Naive thymus-derived CD4-positive, alpha-beta T cell (primary cell): ENCODE data around the gene KLF7. TPM values are rescaled to one million over a fixed set of nuclear protein-coding genes. Genes with fewer than 3 reads are reported as not detected.
A peak's percentile ranks its signal among the peaks of the same experiment; 100 is the strongest.

Source experiments
- ATAC-seq: fragments of 150-1000 bp; cut with Tn5 transposase; 2 replicates; pipeline ENCODE4 v1.10.0; 2021; ENCODE audit warnings: mild to moderate bottlenecking, moderate library complexity
- CTCF ChIA-PET: fragments of 350-600 bp; sonication (Branson Sonifier 250); formaldehyde crosslinking; loops from one replicate; lab custom pipeline; 2021; ENCODE audit warnings: antibody characterized with exemption; lab: Charles Lee
- POLR2A ChIA-PET: fragments of 350-600 bp; sonication (Branson Sonifier 250); formaldehyde crosslinking; loops from one replicate; lab custom pipeline; 2021; ENCODE audit warnings: antibody characterized with exemption, inconsistent platforms; lab: Charles Lee
- DNase-seq, 9 donors: peaks; one replicate each; pipeline versions ENCODE4 v3.0.0 to v3.0.0-alpha.2; 2020 to 2022; ENCODE audit warnings: mixed read lengths in 1 of 9
- H3K27ac ChIP-seq: one replicate; pipeline ENCODE4 v1.7.0; 2013; ENCODE audit warnings: mild to moderate bottlenecking, low read depth, low read length, moderate library complexity
- H3K27me3 ChIP-seq, 2 donors: one replicate each; pipeline ENCODE4 v1.7.0; 2013; ENCODE audit warnings: low read length in 2 of 2, mild to moderate bottlenecking in 2 of 2, moderate library complexity in 2 of 2; ENCODE audit not compliant: control insufficient read depth in 2 of 2, insufficient read depth in 2 of 2
- H3K36me3 ChIP-seq, 3 experiments: 1 replicate in 2 of 3; 2 replicates in 1 of 3; pipeline ENCODE4 v1.7.0; 2013; ENCODE audit warnings: low read length in 3 of 3, mild to moderate bottlenecking in 3 of 3, moderate library complexity in 1 of 3; ENCODE audit not compliant: insufficient read depth in 3 of 3, control insufficient read depth in 2 of 3
- H3K4me1 ChIP-seq, 2 donors: one replicate each; pipeline ENCODE4 v1.7.0; 2013; ENCODE audit warnings: low read length in 2 of 2, mild to moderate bottlenecking in 2 of 2, moderate library complexity in 1 of 2; ENCODE audit not compliant: control insufficient read depth in 2 of 2, insufficient read depth in 2 of 2
- H3K4me3 ChIP-seq: 2 replicates; pipeline ENCODE4 v1.7.0; 2013; ENCODE audit warnings: mild to moderate bottlenecking, low read length
- H3K9me3 ChIP-seq, 3 experiments: 1 replicate in 2 of 3; 2 replicates in 1 of 3; pipeline ENCODE4 v1.7.0; 2013; ENCODE audit warnings: low read length in 3 of 3; ENCODE audit not compliant: control insufficient read depth in 2 of 3
- H3K27ac Mint-ChIP-seq, 9 donors: one replicate each; pipeline ENCODE4 v1.8.0; 2020 to 2022; ENCODE audit warnings: mixed read lengths in 9 of 9, mild to moderate bottlenecking in 8 of 9, moderate library complexity in 5 of 9, inconsistent platforms in 2 of 9
- H3K27me3 Mint-ChIP-seq, 5 donors: one replicate each; pipeline ENCODE4 v1.8.0; 2021 to 2022; ENCODE audit warnings: mixed read lengths in 5 of 5, mild to moderate bottlenecking in 1 of 5
- H3K36me3 Mint-ChIP-seq, 5 donors: one replicate each; pipeline ENCODE4 v1.8.0; 2020 to 2022; ENCODE audit warnings: mixed read lengths in 5 of 5, mild to moderate bottlenecking in 3 of 5, inconsistent platforms in 1 of 5
- H3K4me1 Mint-ChIP-seq, 7 donors: one replicate each; pipeline ENCODE4 v1.8.0; 2020 to 2022; ENCODE audit warnings: mixed read lengths in 7 of 7, mild to moderate bottlenecking in 3 of 7, inconsistent platforms in 1 of 7
- H3K4me3 Mint-ChIP-seq, 10 donors: one replicate each; pipeline ENCODE4 v1.8.0; 2020 to 2022; ENCODE audit warnings: mild to moderate bottlenecking in 10 of 10, mixed read lengths in 10 of 10, moderate library complexity in 6 of 10, inconsistent platforms in 2 of 10
- H3K9me3 Mint-ChIP-seq, 11 donors: one replicate each; pipeline ENCODE4 v1.8.0; 2020 to 2022; ENCODE audit warnings: mixed read lengths in 11 of 11, mild to moderate bottlenecking in 4 of 11, inconsistent platforms in 1 of 11, moderate library complexity in 1 of 11
- intact Hi-C, 2 donors: fragments of 100-400 bp; cut with micrococcal nuclease; formaldehyde crosslinking; loops; one replicate each; pipeline ENCODE4 v1.15.1; 2023
- polyA plus RNA-seq, 2 donors: library from polyadenylated mRNA; unstranded; fragments of 300-500 nt; fragmentation: Illumina TruSeq; gene quantifications; one replicate each; pipeline ENCODE4 v1.2.3, GENCODE V29; 2021
- total RNA-seq, 6 experiments: library from RNA in 5 of 6; stranded (reverse) in 5 of 6; gene quantifications; 1 replicate in 5 of 6; 2 replicates in 1 of 6; pipeline ENCODE4 v1.2.3 and lab custom pipeline; 2021 to 2026

Gene KLF7
- total and polyA plus RNA-seq, 7 experiments from 2014 or later: 18.7 to 93.3 (median 71.7) TPM

DNA sequence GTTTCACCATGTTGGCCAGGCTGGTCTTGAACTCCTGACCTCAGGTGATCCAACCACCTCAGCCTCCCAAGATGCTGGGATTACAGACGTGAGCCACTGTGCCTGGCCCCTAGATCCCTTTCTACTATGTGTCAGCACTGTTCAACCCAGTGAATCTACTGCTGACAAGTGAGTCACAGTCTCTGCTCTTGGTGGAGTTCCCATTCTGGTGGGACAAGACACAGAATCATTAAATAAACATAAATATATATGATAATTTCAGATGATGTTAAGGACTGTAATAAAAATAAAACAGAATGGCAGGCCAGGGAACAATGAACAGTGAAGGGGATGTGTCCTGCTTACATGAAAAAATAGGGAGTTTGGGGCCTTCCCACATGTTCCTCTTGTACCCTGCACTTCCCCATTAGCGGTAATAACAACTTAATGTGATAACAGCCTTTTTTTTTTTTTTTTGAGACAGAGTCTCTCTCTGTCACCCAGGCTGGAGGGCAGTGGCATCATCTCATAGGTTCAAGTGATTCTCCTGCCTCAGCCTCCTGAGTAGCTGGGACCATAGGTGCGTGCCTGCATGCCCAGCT is 114.3 kb downstream of the KLF7 start:
- Histone ChIP-seq H3K9me3 (no peaks in the 10 kb centered on the region), H3K27me3 (no peaks in the 10 kb centered on the region), H3K4me3 (no peak overlapping the region), H3K4me1 (peaks cover 0 to 2% of the 10 kb centered on the region in 2 donors), H3K36me3 (no peaks in the 10 kb centered on the region), H3K27ac (no peak overlapping the region)
- Mint-ChIP-seq H3K4me1 (peaks cover 7 to 11% (median 9%) of the 10 kb centered on the region in 7 donors), H3K27ac (no peak overlapping the region), H3K36me3 (peaks cover 0 to 3% (median 0%) of the 10 kb centered on the region in 5 donors), H3K9me3 (peaks cover 0 to 7% (median 0%) of the 10 kb centered on the region in 11 donors), H3K27me3 (peaks cover 0 to 17% (median 0%) of the 10 kb centered on the region in 5 donors), H3K4me3 (no peak overlapping the region)
- DNase-seq (no peak), ATAC-seq (peak; percentile 66)
- ChIA-PET CTCF (no interaction called here), POLR2A (interaction anchor here (0.9 to 1.5 kb wide), 2 partner anchors 11 to 115 kb away, joined by 3 to 6 read pairs; partner anchors contain the start of gene KLF7)
- intact Hi-C loops: no loop called here

DNA sequence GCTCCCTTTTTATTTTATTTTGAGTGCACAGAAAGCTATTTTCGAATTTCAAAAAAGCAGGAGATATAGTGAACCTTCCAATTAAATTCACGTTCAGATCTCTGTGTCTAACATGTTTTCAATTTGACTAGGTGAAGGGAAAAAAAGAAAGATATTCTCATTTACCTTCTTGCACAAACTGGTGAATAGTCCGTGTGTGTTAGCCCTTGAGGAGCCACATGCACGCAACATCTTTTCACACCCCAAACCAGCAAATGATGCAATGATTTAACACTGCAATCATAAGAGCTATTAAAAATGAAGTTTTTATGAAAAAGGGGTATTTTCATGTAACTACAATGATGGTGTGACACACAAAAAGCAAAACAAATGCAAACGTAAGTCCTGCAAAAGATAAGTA is 116.6 kb downstream of the KLF7 start:
- Mint-ChIP-seq H3K27me3 (peaks cover 0 to 16% (median 0%) of the 10 kb centered on the region in 5 donors), H3K4me3 (no peak overlapping the region), H3K4me1 (peaks cover 12 to 14% (median 13%) of the 10 kb centered on the region in 7 donors), H3K27ac (no peak overlapping the region), H3K36me3 (peaks cover 0 to 3% (median 0%) of the 10 kb centered on the region in 5 donors), H3K9me3 (peaks cover 0 to 7% (median 0%) of the 10 kb centered on the region in 11 donors)
- Histone ChIP-seq H3K27me3 (no peaks in the 10 kb centered on the region), H3K36me3 (no peaks in the 10 kb centered on the region), H3K27ac (no peak overlapping the region), H3K4me3 (no peak overlapping the region), H3K4me1 (peaks cover 0 to 4% of the 10 kb centered on the region in 2 donors), H3K9me3 (no peaks in the 10 kb centered on the region)
- ATAC-seq (no peak), DNase-seq (no peak)
- intact Hi-C loops: loop anchor here (5.0 to 10.0 kb wide), 5 partner anchors 198 to 996 kb away; partner anchors contain the start of gene CCNYL1 (in 1 of the 2)
- ChIA-PET POLR2A (interaction anchor here (1.0 to 4.8 kb wide), 3 partner anchors 25 to 423 kb away, joined by 3 to 47 read pairs (median 4); partner anchors contain the start of gene KLF7), CTCF (interaction anchor here (0.7 to 2.6 kb wide), 3 partner anchors 117 to 424 kb away, joined by 3 to 9 read pairs (median 5); partner anchors contain the start of gene KLF7)

DNA sequence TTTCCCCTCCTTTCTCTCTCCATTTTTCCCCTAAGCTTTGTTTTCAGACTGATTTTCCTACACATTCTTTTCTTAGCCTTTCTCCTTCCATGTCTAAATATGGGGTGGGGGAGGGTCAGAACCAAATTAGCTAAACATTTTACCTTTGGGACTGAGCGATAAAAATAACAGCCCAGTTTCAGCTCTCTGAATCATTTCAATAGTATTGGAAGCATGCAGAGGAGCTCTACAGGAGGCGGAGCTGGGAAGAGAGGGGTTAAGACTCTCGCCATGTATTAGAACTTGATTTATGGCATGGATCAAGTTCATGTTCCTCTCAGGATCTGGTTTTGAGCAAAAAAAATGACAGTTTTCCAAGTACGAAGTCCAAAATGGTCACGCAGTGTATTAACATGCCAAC is 117.3 kb downstream of the KLF7 start:
- H3K27ac Mint-ChIP-seq: peak overlapping the region in 1 of 9 donors; percentile 16
- no peak for DNase-seq
- ATAC-seq: no peak
- POLR2A ChIA-PET: interaction anchor here (0.8 to 4.8 kb wide), 5 partner anchors 26 to 424 kb away, joined by 3 to 47 read pairs (median 4); partner anchors contain the start of gene KLF7
- peaks cover 0 to 3% (median 0%) of the 10 kb centered on the region in 5 donors for H3K36me3 Mint-ChIP-seq
- intact Hi-C loops: loop anchor here (5.0 to 10.0 kb wide), 5 partner anchors 199 to 996 kb away; partner anchors contain the start of gene CCNYL1 (in 1 of the 2)
- Histone ChIP-seq H3K36me3 (no peaks in the 10 kb centered on the region), H3K4me1 (peaks cover 0 to 4% of the 10 kb centered on the region in 2 donors), H3K4me3 (no peak overlapping the region), H3K27ac (no peak overlapping the region), H3K9me3 (no peaks in the 10 kb centered on the region), H3K27me3 (no peaks in the 10 kb centered on the region)
- H3K27me3 Mint-ChIP-seq: peaks cover 0 to 16% (median 0%) of the 10 kb centered on the region in 5 donors
- no peak overlapping the region for H3K4me3 Mint-ChIP-seq
- peaks cover 12 to 14% (median 13%) of the 10 kb centered on the region in 7 donors for H3K4me1 Mint-ChIP-seq
- peaks cover 0 to 7% (median 0%) of the 10 kb centered on the region in 11 donors for H3K9me3 Mint-ChIP-seq
- CTCF ChIA-PET: interaction anchor here (0.7 to 2.6 kb wide), 5 partner anchors 117 to 425 kb away, joined by 3 to 9 read pairs (median 4); partner anchors contain the start of gene KLF7

DNA sequence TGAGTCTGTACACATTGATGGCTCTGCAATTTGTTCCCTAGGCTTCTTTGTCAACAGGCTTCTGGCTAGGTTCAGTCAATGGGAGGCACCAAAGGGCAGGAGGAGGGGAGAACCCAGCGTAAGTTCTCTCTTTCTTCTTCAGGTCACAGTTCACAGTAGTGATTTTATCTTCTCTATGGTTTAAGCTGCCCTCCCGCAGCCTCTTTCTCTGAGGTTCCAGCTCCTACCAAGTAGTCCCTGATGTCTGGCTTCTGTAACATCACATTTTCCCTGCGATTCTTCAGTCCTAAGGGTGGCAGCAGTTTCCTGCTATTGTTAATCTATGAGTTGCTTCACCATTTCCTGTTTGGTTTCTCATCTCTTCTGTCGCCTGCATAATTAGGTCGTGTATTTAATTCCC is 119.0 kb downstream of the KLF7 start:
- Mint-ChIP-seq H3K4me1 (peaks cover 11 to 14% (median 13%) of the 10 kb centered on the region in 7 donors), H3K27ac (peak overlapping the region; percentile 2 to 78 (median 56)), H3K27me3 (peaks cover 0 to 16% (median 0%) of the 10 kb centered on the region in 5 donors), H3K4me3 (peak overlapping the region in 8 of 10 donors; percentile 0 to 66 (median 12)), H3K9me3 (no peaks in the 10 kb centered on the region), H3K36me3 (no peaks in the 10 kb centered on the region)
- ATAC-seq: peak; percentile 79
- Histone ChIP-seq H3K27me3 (no peaks in the 10 kb centered on the region), H3K27ac (no peak overlapping the region), H3K9me3 (no peaks in the 10 kb centered on the region), H3K36me3 (no peaks in the 10 kb centered on the region), H3K4me3 (no peak overlapping the region), H3K4me1 (peaks cover 0 to 4% of the 10 kb centered on the region in 2 donors)
- DNase-seq: peak in 8 of 9 donors; percentile 24 to 69 (median 52)
- ChIA-PET CTCF (interaction anchor here (0.7 to 1.9 kb wide), 11 partner anchors 64 to 431 kb away, joined by 3 to 21 read pairs (median 5); no protein-coding TSS in a partner anchor), POLR2A (interaction anchor here (0.7 to 4.8 kb wide), 4 partner anchors 17 to 124 kb away, joined by 3 to 47 read pairs (median 6); partner anchors contain the start of gene KLF7)
- intact Hi-C loops: loop anchor here (1.0 to 10.0 kb wide), 16 partner anchors 65 to 998 kb away; partner anchors contain the start of genes CCNYL1 (in 1 of the 2) and CREB1 (in 1 of the 2)

DNA sequence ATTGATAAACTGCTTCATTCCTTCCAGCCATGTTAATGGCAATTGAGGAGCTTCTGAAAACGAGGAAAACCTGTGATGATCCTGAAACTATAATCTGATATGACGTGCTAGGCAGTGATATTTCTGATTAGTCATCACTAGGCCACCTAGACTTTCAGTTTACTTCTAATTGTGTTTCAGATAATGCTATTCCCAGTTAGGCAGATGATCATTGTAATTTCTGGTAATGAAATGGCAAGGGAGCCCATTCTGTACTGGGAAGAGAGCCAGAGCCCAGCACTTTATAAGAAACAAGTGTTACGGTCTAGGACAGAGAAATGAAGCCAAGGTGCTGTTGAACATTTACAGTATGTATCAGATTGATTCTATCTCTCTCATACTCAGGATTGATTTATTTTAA is 120.2 kb downstream of the KLF7 start:
- H3K4me1 Mint-ChIP-seq: peaks cover 9 to 14% (median 13%) of the 10 kb centered on the region in 7 donors
- intact Hi-C loops: loop anchor here (5.0 to 10.0 kb wide), 5 partner anchors 202 to 999 kb away; partner anchors contain the start of gene CCNYL1 (in 1 of the 2)
- H3K36me3 Mint-ChIP-seq: no peaks in the 10 kb centered on the region
- CTCF ChIA-PET: interaction anchor here (0.6 to 1.9 kb wide), 5 partner anchors 96 to 432 kb away, joined by 3 to 8 read pairs (median 5); no protein-coding TSS in a partner anchor
- peaks cover 0 to 12% (median 0%) of the 10 kb centered on the region in 5 donors for H3K27me3 Mint-ChIP-seq
- no peaks in the 10 kb centered on the region for H3K36me3 ChIP-seq
- ATAC-seq: no peak
- H3K4me1 ChIP-seq: peaks cover 0 to 4% of the 10 kb centered on the region in 2 donors
- H3K27ac Mint-ChIP-seq: peak overlapping the region in 1 of 9 donors; percentile 49
- no peak overlapping the region for H3K4me3 ChIP-seq
- H3K27me3 ChIP-seq: no peaks in the 10 kb centered on the region
- H3K27ac ChIP-seq: no peak overlapping the region
- no peaks in the 10 kb centered on the region for H3K9me3 Mint-ChIP-seq
- DNase-seq: no peak
- H3K4me3 Mint-ChIP-seq: no peak overlapping the region
- no peaks in the 10 kb centered on the region for H3K9me3 ChIP-seq
- POLR2A ChIA-PET: interaction anchor here (1.5 to 4.8 kb wide), 2 partner anchors 121 to 125 kb away, joined by 4 to 47 read pairs; partner anchors contain the start of gene KLF7
